Measurements from ENCODE around the gene SEMA5A.

The SEMA5A gene

GRCh38 chr5:9042241-9042640 is 503.6 kb downstream of the SEMA5A start:
- H3K27me3 ChIP-seq: no peaks in the 10 kb centered on the region
- peaks cover 5 to 18% of the 10 kb centered on the region in 2 experiments for H3K4me1 ChIP-seq (ENCODE audit: control insufficient read depth in 1 of 2, insufficient read depth in 1 of 2, low read depth in 1 of 2, low read length in 1 of 2)
- H3K4me3 ChIP-seq (ENCODE audit: low read depth in 1 of 2, low read length in 1 of 2): no peak overlapping the region
- TF ChIP-seq CTCF (IDR thresholded peaks at IDR 0.05): no peak
- H3K36me3 ChIP-seq: no peaks in the 10 kb centered on the region
- no peaks in the 10 kb centered on the region for H3K9me3 ChIP-seq
- no peak overlapping the region for H3K27ac ChIP-seq

- no peaks in the 10 kb centered on the region for H3K27me3 ChIP-seq
- H3K36me3 ChIP-seq: no peaks in the 10 kb centered on the region
- H3K4me1 ChIP-seq (ENCODE audit: control insufficient read depth in 1 of 2, insufficient read depth in 1 of 2, low read depth in 1 of 2, low read length in 1 of 2): peaks cover 5 to 23% of the 10 kb centered on the region in 2 experiments
- TF ChIP-seq CTCF (IDR thresholded peaks at IDR 0.05): no peak
- H3K4me3 ChIP-seq (ENCODE audit: low read depth in 1 of 2, low read length in 1 of 2): no peak overlapping the region
- H3K9me3 ChIP-seq: no peaks in the 10 kb centered on the region
- H3K27ac ChIP-seq: no peak overlapping the region
These were observed 505.4 kb downstream of the SEMA5A start for GRCh38 chr5:9040475-9040874.

- H3K4me1 ChIP-seq (ENCODE audit: control insufficient read depth in 1 of 2, insufficient read depth in 1 of 2, low read depth in 1 of 2, low read length in 1 of 2): peaks cover 5 to 23% of the 10 kb centered on the region in 2 experiments
- H3K27ac ChIP-seq: no peak overlapping the region
- no peak overlapping the region for H3K4me3 ChIP-seq (ENCODE audit: low read depth in 1 of 2, low read length in 1 of 2)
- no peak for TF ChIP-seq CTCF (IDR thresholded peaks at IDR 0.05)
- no peaks in the 10 kb centered on the region for H3K27me3 ChIP-seq
- H3K9me3 ChIP-seq: no peaks in the 10 kb centered on the region
- H3K36me3 ChIP-seq: no peaks in the 10 kb centered on the region
These were observed 508.8 kb downstream of the SEMA5A start for GRCh38 chr5:9037048-9037447.

- no peaks in the 10 kb centered on the region for H3K27me3 ChIP-seq
- no peak for TF ChIP-seq CTCF (IDR thresholded peaks at IDR 0.05)
- H3K9me3 ChIP-seq: no peaks in the 10 kb centered on the region
- no peak overlapping the region for H3K27ac ChIP-seq
- H3K4me3 ChIP-seq (ENCODE audit: low read depth in 1 of 2, low read length in 1 of 2): no peak overlapping the region
- H3K36me3 ChIP-seq: no peaks in the 10 kb centered on the region
- peaks cover 5 to 23% of the 10 kb centered on the region in 2 experiments for H3K4me1 ChIP-seq (ENCODE audit: control insufficient read depth in 1 of 2, insufficient read depth in 1 of 2, low read depth in 1 of 2, low read length in 1 of 2)
These were observed 510.5 kb downstream of the SEMA5A start for GRCh38 chr5:9035346-9035745.

- no peak overlapping the region for H3K27ac ChIP-seq
- no peak for TF ChIP-seq CTCF (IDR thresholded peaks at IDR 0.05)
- H3K27me3 ChIP-seq: no peaks in the 10 kb centered on the region
- no peaks in the 10 kb centered on the region for H3K36me3 ChIP-seq
- H3K9me3 ChIP-seq: no peaks in the 10 kb centered on the region
- peaks cover 3 to 20% of the 10 kb centered on the region in 2 experiments for H3K4me1 ChIP-seq (ENCODE audit: control insufficient read depth in 1 of 2, insufficient read depth in 1 of 2, low read depth in 1 of 2, low read length in 1 of 2)
- H3K4me3 ChIP-seq (ENCODE audit: low read depth in 1 of 2, low read length in 1 of 2): no peak overlapping the region
These were observed 511.2 kb downstream of the SEMA5A start for GRCh38 chr5:9034649-9035048.

- no peak overlapping the region for H3K4me3 ChIP-seq (ENCODE audit: low read depth in 1 of 2, low read length in 1 of 2)
- no peaks in the 10 kb centered on the region for H3K27me3 ChIP-seq
- H3K27ac ChIP-seq: no peak overlapping the region
- H3K9me3 ChIP-seq: no peaks in the 10 kb centered on the region
- H3K36me3 ChIP-seq: no peaks in the 10 kb centered on the region
- peaks cover 0 to 13% of the 10 kb centered on the region in 2 experiments for H3K4me1 ChIP-seq (ENCODE audit: control insufficient read depth in 1 of 2, insufficient read depth in 1 of 2, low read depth in 1 of 2, low read length in 1 of 2)
- no peak for TF ChIP-seq CTCF (IDR thresholded peaks at IDR 0.05)
These were observed 512.4 kb downstream of the SEMA5A start for GRCh38 chr5:9033524-9033923.

Measured in neutrophil (primary cell).